GM19397 (cell line): Measurements from ENCODE around the gene CACNB4.
"Not testable (repeated sequence)": the region's sequence is repeated elsewhere in the genome, so short reads cannot be mapped to it uniquely, and the experiment has no call there.

Experiments used
- ATAC-seq: cut with Tn5 transposase; IDR thresholded peaks from one replicate; pipeline ENCODE4 v1.9.1; 2021; ENCODE audit warnings: mild to moderate bottlenecking, moderate library complexity; ENCODE audit not compliant: unreplicated experiment

CACNB4 gene

GRCh38 chr2:151914989-151915628 is 183.7 kb downstream of the CACNB4 start:
- ATAC-seq, result no peak

- ATAC-seq, result no peak
Measured at GRCh38 chr2:151908204-151908882, 190.5 kb downstream of the CACNB4 start.

GRCh38 chr2:151907286-151908203 is 191.3 kb downstream of the CACNB4 start:
- ATAC-seq, result no peak

GRCh38 chr2:151906633-151906998 is 192.2 kb downstream of the CACNB4 start:
- no peak for ATAC-seq

GRCh38 chr2:151905963-151906632 is 192.7 kb downstream of the CACNB4 start:
- ATAC-seq, result peak; percentile 58

- no peak for ATAC-seq
Measured at GRCh38 chr2:151904807-151905206, 194.0 kb downstream of the CACNB4 start.

- no peak for ATAC-seq
Measured at GRCh38 chr2:151904021-151904420, 194.8 kb downstream of the CACNB4 start.

GRCh38 chr2:151902829-151903228 is 196.0 kb downstream of the CACNB4 start:
- ATAC-seq, result no peak

GRCh38 chr2:151900331-151900730 is 198.5 kb downstream of the CACNB4 start:
- no peak for ATAC-seq

GRCh38 chr2:151899156-151899555 is 199.7 kb downstream of the CACNB4 start:
- ATAC-seq, result no peak

- no peak for ATAC-seq
Measured at GRCh38 chr2:151891566-151892194, 207.2 kb downstream of the CACNB4 start.

GRCh38 chr2:151887164-151887563 is 211.7 kb downstream of the CACNB4 start:
- ATAC-seq, result no peak

GRCh38 chr2:151886241-151886640 is 212.6 kb downstream of the CACNB4 start:
- ATAC-seq, result no peak

- ATAC-seq, result no peak
Measured at GRCh38 chr2:151882786-151883445, 215.9 kb downstream of the CACNB4 start.

GRCh38 chr2:151881342-151881741 is 217.5 kb downstream of the CACNB4 start:
- ATAC-seq, result no peak

- ATAC-seq, result no peak
Measured at GRCh38 chr2:151880586-151880985, 218.3 kb downstream of the CACNB4 start.

GRCh38 chr2:151878655-151879563 is 219.9 kb downstream of the CACNB4 start:
- no peak for ATAC-seq

GRCh38 chr2:151878204-151878603 is 220.6 kb downstream of the CACNB4 start:
- no peak for ATAC-seq

- ATAC-seq, result not testable (repeated sequence)
Measured at GRCh38 chr2:151875631-151876030, 223.2 kb downstream of the CACNB4 start.
